C1 segment of cervical spinal cord (tissue), 14 donors: Measurements from ENCODE around the gene WWP2.
A peak's percentile ranks its signal among the peaks of the same experiment; 100 is the strongest.
"Not testable (repeated sequence)": the region's sequence is repeated elsewhere in the genome, so short reads cannot be mapped to it uniquely, and the experiment has no call there.

Source experiments
- DNase-seq, 14 donors: peaks; one replicate each; lab custom pipeline; 2025; lab: John Stamatoyannopoulos, UW

WWP2 gene

DNA sequence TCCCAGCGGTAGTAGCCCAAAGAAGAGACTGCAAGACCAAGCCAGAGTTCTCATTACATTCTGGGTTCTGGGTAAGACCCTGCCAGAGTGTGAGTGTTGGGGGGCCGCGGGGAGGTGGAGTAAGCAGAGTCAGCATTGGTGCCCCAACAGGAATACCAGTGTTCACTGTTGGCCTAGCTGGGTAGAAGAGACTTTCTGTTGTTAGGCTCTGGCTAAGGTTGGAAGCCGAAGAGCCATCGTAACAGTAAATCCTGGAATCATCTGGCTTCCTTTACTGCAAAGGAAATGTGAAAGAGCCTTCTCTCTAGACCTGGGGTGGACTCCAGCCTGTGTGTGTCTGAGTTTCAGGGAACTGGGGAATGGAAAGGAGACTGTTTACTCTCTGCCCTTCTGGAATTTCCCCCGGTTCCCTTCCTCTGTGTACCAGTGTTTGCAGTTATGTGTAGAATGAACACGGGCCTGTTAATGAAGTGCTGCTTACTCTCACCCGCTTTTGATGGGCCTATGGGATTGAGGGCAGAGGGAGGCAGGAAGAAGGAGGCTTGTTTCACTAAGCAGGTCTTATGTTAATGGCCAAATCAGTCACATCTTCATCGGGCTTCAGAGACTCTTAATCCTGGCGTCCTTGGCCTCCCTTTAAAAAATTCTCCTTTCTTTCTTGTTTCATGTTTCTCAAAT is 68.5 kb downstream of the WWP2 start:
- DNase-seq: no peak

DNA sequence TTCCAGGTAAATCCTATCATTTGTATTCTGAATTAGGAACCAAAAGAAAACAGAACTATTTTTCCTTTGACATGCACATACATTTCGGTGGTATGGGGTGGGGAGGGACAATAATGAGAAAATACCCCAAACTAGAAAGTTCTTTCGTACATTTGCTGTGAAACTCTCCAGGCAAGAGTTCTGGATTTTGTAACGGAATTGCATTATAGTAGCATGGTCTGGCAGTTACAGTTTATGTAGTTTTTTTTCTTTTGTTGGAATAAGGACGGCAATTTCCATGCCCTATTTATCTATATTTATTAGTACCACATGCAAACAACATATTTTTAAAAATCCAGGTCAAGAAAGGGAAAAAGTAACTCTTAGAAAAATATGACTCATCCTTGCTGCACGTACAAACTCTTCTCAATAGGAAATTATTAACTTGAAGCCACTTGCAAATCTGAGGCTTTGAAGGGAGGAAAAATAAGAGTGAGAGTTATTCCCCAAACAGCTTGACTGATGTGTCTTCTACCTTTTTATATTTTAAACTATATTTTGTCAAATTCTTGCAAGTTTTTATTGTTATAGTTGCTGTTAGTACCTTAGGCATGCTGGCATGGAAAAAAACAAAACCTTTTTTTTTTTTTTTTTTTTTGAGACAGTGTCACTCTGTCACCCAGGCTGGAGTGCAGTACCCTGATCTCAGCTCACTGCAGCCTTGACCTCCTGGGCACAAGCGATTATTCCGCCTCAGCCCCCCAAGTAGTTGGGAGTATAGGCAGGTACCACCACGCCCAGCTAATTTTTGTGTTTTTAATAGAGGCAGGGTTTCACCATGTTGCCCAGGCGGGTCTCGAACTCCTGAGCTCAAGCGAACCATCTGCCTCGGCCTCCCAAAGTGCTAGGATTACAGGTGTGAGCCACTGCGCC is 69.3 kb downstream of the WWP2 start:
- no peak for DNase-seq

- peak in 1 of 14 donors; percentile 70 for DNase-seq
Measured at GRCh38 chr16:69833357-69834282, 71.5 kb downstream of the WWP2 start.

- DNase-seq: no peak
Measured at GRCh38 chr16:69834807-69835466, 72.8 kb downstream of the WWP2 start.

GRCh38 chr16:69836257-69836656 is 74.1 kb downstream of the WWP2 start:
- no peak for DNase-seq

- DNase-seq: no peak
Measured at GRCh38 chr16:69837380-69837779, 75.2 kb downstream of the WWP2 start.

DNA sequence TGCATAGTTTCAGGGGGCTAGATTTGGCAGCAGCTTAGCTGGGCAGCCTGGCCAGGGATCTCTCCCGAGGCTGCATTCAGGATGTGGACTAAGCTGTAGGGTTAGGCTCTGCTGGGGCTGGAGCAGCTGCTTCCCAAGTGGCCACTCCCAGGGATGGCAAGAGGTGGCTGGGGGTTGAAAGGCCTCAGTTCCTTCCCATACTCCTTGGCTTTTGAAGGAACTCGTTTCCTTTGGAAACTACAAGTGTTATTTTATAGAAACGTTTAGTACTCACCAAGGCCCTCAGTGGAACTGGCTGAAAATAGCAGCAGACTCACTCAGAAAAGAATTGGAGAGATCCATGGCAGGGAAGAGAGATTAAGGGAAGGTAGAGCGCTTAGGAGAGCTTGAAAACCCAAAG is 76.4 kb downstream of the WWP2 start:
- DNase-seq: no peak

GRCh38 chr16:69839240-69839688 is 77.1 kb downstream of the WWP2 start:
- DNase-seq: peak in 7 of 14 donors; percentile 16 to 29 (median 27)

GRCh38 chr16:69839798-69840409 is 77.8 kb downstream of the WWP2 start:
- DNase-seq: peak in 12 of 14 donors; percentile 32 to 94 (median 64)

- no peak for DNase-seq
Measured at GRCh38 chr16:69840975-69841374, 78.8 kb downstream of the WWP2 start.

DNA sequence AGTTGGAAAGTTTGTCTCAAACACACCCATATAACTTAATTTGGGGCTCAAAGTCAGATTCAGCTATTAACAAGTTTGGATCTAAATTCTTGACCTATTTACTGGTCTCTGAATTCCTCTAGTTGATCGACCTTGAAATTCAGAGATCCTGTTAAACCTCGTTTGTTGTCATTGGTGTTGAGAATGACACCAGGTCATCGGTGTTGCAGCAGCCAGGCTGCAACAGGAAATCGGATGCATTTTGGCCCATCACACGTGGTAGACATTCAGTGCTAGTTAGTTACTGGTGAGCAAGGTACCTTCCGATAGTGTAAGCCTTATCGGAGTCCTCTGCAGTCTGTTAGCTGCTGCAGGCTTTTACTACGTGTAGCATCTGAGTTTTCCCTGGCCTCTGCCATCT is 82.3 kb downstream of the WWP2 start:
- no peak for DNase-seq

DNA sequence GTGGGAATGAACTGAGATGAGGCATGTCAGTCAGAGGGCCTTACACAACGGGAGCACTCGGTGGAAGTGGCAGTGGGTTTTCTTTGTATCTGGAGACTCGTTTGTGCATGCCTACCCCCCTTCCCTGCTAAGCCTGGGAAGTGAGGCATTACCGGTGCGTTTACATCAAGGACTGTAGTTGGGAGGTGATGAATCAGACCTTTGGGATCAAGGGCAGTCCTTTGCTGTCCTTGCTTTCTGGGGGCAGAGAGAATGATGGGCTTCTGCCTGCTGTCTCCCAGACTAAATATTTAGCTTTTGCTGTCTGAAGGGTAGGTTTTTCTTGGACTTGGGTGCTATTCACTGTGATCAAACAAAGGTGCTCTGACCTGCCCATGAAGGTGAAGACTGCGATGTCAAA is 83.0 kb downstream of the WWP2 start:
- no peak for DNase-seq

GRCh38 chr16:69847643-69848042 is 85.5 kb downstream of the WWP2 start:
- peak in 1 of 14 donors; percentile 4 for DNase-seq

GRCh38 chr16:69848637-69849545 is 86.8 kb downstream of the WWP2 start:
- DNase-seq: peak in 12 of 14 donors; percentile 8 to 78 (median 43)

DNA sequence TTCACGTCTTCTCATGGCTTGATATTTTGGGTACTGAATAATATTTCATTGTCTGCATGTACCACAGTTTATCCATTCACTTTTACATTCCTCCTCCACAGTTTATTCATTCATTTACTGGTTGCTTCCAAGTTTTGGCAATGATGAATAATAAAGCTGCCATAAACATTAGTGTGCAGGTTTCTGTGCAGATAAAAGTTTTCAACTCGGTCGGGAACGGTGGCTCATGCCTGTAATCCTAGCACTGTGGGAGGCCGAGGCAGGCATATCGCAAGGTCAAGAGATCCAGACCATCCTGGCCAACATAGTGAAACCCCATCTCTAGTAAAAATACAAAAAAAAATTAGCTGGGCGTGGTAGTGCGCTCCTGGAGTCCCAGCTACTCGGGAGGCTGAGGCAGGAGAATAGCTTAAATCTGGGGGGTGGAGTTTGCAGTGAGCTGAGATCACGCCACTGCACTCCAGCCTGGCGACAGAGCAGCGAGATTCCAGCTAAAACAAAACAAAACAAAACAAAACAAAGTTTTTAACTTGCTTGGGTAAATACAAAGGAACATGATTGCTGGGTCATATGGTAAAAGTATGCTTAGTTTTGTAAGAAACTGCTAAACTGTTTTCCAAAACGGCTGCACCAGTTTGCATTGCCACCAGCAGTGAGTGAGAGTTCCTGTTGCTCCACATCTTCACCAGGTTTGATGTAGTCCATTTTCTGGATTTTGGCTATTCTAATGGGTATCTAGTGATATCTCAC is 89.5 kb downstream of the WWP2 start:
- DNase-seq: no peak

DNA sequence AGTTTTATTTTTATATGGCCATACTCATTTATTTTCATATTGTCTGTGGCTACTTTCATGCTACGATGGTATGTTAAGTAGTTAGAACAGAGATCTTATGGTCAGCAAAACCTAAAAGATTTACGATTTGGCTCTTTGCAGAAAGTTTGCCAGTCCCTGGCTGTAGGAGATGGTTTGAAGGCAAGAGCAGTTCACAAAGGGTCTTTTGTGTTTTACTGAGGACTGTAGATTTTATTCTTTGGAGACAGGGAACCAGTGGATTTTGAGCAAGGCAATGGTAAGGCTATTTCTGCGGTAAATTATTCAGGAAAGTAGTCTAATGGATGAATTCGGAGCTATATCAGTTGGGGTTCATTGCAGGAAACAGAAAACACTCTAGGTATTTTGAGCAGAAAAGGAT is 90.7 kb downstream of the WWP2 start:
- DNase-seq: no peak

- no peak for DNase-seq
Measured at GRCh38 chr16:69853481-69853880, 91.3 kb downstream of the WWP2 start.

DNA sequence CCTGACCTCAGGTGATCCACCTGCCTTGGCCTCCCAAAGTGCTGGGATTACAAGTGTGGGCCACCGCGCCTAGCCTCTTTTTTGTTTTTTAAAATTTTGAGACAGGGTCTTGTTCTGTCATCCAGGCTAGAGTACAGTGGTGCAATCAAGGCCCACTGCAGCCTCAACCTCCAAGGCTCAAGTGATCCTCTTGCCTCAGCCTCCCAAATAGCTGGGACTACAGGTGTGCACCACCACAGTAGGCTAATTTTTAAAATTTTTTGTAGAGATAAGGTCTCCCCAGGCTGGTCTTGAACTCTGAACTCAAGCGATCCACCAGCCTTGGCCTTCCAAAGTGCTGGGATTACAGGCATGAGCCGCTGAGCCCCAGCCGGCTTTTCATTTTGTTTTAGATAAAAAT is 92.6 kb downstream of the WWP2 start:
- DNase-seq: not testable (repeated sequence)

GRCh38 chr16:69855592-69855991 is 93.5 kb downstream of the WWP2 start:
- DNase-seq: no peak
